A673 (cell line): ENCODE results near the gene SERPINA7.

Experiments
- EZH2 ChIP-seq: fragments of 200-600 bp; sonication (generic); IDR thresholded peaks from 2 replicates; pipeline ENCODE4 v1.6.1; 2017; ENCODE audit warnings: borderline replicate concordance, low read depth, mild to moderate bottlenecking, mixed read lengths, antibody characterized with exemption, low read length; ENCODE audit not compliant: poor library complexity, severe bottlenecking
- TF ChIP-seq, protein P1 (sequence below): fragments of 300-800, 200-600 bp; sonication (generic); conservative IDR thresholded peaks from 2 replicates; pipeline ENCODE4 v1.5.1; 2017; ENCODE audit warnings: low read depth, mild to moderate bottlenecking, antibody characterized with exemption, low read length, moderate library complexity, mixed read lengths

GRCh38 chrX:106009145-106009544, 29.4 kb downstream of the SERPINA7 start:
- TF ChIP-seq, protein P1, sequence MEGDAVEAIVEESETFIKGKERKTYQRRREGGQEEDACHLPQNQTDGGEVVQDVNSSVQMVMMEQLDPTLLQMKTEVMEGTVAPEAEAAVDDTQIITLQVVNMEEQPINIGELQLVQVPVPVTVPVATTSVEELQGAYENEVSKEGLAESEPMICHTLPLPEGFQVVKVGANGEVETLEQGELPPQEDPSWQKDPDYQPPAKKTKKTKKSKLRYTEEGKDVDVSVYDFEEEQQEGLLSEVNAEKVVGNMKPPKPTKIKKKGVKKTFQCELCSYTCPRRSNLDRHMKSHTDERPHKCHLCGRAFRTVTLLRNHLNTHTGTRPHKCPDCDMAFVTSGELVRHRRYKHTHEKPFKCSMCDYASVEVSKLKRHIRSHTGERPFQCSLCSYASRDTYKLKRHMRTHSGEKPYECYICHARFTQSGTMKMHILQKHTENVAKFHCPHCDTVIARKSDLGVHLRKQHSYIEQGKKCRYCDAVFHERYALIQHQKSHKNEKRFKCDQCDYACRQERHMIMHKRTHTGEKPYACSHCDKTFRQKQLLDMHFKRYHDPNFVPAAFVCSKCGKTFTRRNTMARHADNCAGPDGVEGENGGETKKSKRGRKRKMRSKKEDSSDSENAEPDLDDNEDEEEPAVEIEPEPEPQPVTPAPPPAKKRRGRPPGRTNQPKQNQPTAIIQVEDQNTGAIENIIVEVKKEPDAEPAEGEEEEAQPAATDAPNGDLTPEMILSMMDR: no peak
- TF ChIP-seq EZH2: no peak
